OCI-LY3 (cell line): ENCODE results near the gene MZB1.

Source experiments
- CTCF ChIP-seq: fragments of 200-600, 300-600 bp; sonication (generic); IDR thresholded peaks from 2 replicates; pipeline ENCODE4 v1.5.1; 2014; ENCODE audit warnings: antibody characterized with exemption, low read length, low read depth
- EZH2phosphoT487 ChIP-seq: fragments of 200-600 bp; shearing (Covaris generic); IDR thresholded peaks from 2 replicates; pipeline ENCODE4 v1.6.1; 2018; ENCODE audit warnings: antibody characterized with exemption, mixed run types, low read depth

- TF ChIP-seq CTCF (no peak), EZH2phosphoT487 (no peak)
Observed at GRCh38 chr5:139363937-139364336, 25.8 kb downstream of the MZB1 start.
